ENCODE results near the gene RBPJ.

- TF ChIP-seq POLR2AphosphoS5 (IDR thresholded peaks at IDR 0.05; ENCODE audit: low read depth, low read length) (no peak), SIN3A (IDR thresholded peaks at IDR 0.05; ENCODE audit: borderline replicate concordance, insufficient read depth, low read depth, low read length) (no peak), CTCF (IDR thresholded peaks at IDR 0.05) (peak; percentile 18; the same call in 1 of the 2 replicates)
Observed at GRCh38 chr4:26424838-26425237, 104.0 kb downstream of the RBPJ start.

Measured in Panc1 (cell line).